Activated B cell treated with CpG ODN at 0.5 μM for 24 hours (primary cell): ENCODE results near the gene CALD1. TPM values are rescaled to one million over a fixed set of nuclear protein-coding genes. Genes with fewer than 3 reads are reported as not detected.

Experiments used
- ATAC-seq: fragments of 200-7000 bp; cut with Tn5 transposase; one replicate; pipeline ENCODE4 v1.10.0; 2021; ENCODE audit warnings: low read depth, mild to moderate bottlenecking, moderate library complexity
- CTCF ChIA-PET: fragments of 350-600 bp; sonication (Branson Sonifier 250); formaldehyde crosslinking; loops from one replicate; lab custom pipeline; 2021; ENCODE audit warnings: antibody characterized with exemption; lab: Charles Lee
- POLR2A ChIA-PET: fragments of 350-600 bp; sonication (Branson Sonifier 250); formaldehyde crosslinking; loops from one replicate; lab custom pipeline; 2021; ENCODE audit warnings: antibody characterized with exemption; lab: Charles Lee
- DNase-seq: peaks from one replicate; pipeline ENCODE4 v3.0.0; 2022
- H3K27ac Mint-ChIP-seq: one replicate; pipeline ENCODE4 v1.8.0; 2020; ENCODE audit warnings: mixed read lengths
- H3K27me3 Mint-ChIP-seq: one replicate; pipeline ENCODE4 v1.8.0; 2021; ENCODE audit warnings: mixed read lengths
- H3K36me3 Mint-ChIP-seq: one replicate; pipeline ENCODE4 v1.8.0; 2021; ENCODE audit warnings: low read depth, mixed read lengths
- H3K4me1 Mint-ChIP-seq: one replicate; pipeline ENCODE4 v1.8.0; 2021; ENCODE audit warnings: mixed read lengths
- H3K4me3 Mint-ChIP-seq: one replicate; pipeline ENCODE4 v1.8.0; 2020; ENCODE audit warnings: mild to moderate bottlenecking, mixed read lengths
- H3K9me3 Mint-ChIP-seq: one replicate; pipeline ENCODE4 v1.8.0; 2020; ENCODE audit warnings: mixed read lengths
- CTCF ChIP-seq: fragments of 200-600 bp; IDR thresholded peaks from one replicate; pipeline ENCODE4 v1.8.0; 2022; ENCODE audit warnings: antibody characterized with exemption, mild to moderate bottlenecking
- intact Hi-C: fragments of 100-400 bp; cut with micrococcal nuclease; formaldehyde crosslinking; loops from one replicate; pipeline ENCODE4 v1.15.1; 2024
- total RNA-seq: library from RNA; stranded (reverse); gene quantifications from 2 replicates; pipeline ENCODE4 v1.2.3, GENCODE V29; 2022

CALD1 gene
- total RNA-seq, 1 donor from 2014 or later, result 0.33 TPM

GRCh38 chr7:134826105-134826504 lies 46.7 kb downstream of the CALD1 start:
- POLR2A ChIA-PET, result no interaction called here
- CTCF ChIA-PET, result no interaction called here
- no peaks in the 10 kb centered on the region for H3K9me3 Mint-ChIP-seq
- ATAC-seq (no peak), DNase-seq (no peak)
- no peak overlapping the region for H3K4me3 Mint-ChIP-seq
- peaks cover 2% of the 10 kb centered on the region for H3K27me3 Mint-ChIP-seq
- H3K4me1 Mint-ChIP-seq, result no peaks in the 10 kb centered on the region
- no peak for TF ChIP-seq CTCF
- no peak overlapping the region for H3K27ac Mint-ChIP-seq
- intact Hi-C loops, result no loop called here
- H3K36me3 Mint-ChIP-seq, result no peaks in the 10 kb centered on the region

- no peaks in the 10 kb centered on the region for H3K9me3 Mint-ChIP-seq
- no peaks in the 10 kb centered on the region for H3K4me1 Mint-ChIP-seq
- H3K4me3 Mint-ChIP-seq, result no peak overlapping the region
- no peak for TF ChIP-seq CTCF
- H3K27me3 Mint-ChIP-seq, result peaks cover 2% of the 10 kb centered on the region
- intact Hi-C loops, result no loop called here
- no peaks in the 10 kb centered on the region for H3K36me3 Mint-ChIP-seq
- H3K27ac Mint-ChIP-seq, result no peak overlapping the region
- ChIA-PET CTCF (no interaction called here), POLR2A (no interaction called here)
- DNase-seq, result no peak
- ATAC-seq, result no peak
These were observed 48.0 kb downstream of the CALD1 start for GRCh38 chr7:134827436-134827835.

GRCh38 chr7:134827889-134828288 lies 48.5 kb downstream of the CALD1 start:
- no peak for DNase-seq
- H3K36me3 Mint-ChIP-seq, result no peaks in the 10 kb centered on the region
- no peaks in the 10 kb centered on the region for H3K4me1 Mint-ChIP-seq
- intact Hi-C loops, result no loop called here
- no peak for ATAC-seq
- H3K9me3 Mint-ChIP-seq, result no peaks in the 10 kb centered on the region
- ChIA-PET POLR2A (no interaction called here), CTCF (interaction anchor here (0.6 kb wide), 1 partner anchor 446 kb away, joined by 3 read pairs; no protein-coding TSS in a partner anchor)
- H3K27me3 Mint-ChIP-seq, result peaks cover 2% of the 10 kb centered on the region
- no peak for TF ChIP-seq CTCF
- no peak overlapping the region for H3K27ac Mint-ChIP-seq
- no peak overlapping the region for H3K4me3 Mint-ChIP-seq

DNA sequence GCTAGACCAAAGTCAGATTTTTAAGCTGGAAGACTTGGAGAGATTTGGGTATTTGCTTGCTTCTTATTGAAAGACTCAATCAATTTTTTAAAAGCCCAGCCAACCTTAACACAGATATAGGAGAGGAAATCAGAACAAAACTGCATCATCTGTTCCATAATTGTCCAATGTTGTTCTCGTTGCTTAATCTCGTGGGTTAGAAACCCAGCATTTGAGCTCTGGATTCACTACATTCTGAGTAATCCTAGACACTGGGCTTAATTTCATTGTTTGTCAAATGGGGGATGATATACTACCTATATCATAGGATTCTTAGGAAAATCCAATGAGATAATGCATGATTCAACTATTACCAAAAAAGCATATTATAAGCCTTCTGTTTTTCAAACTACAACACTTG lies 48.9 kb downstream of the CALD1 start:
- no peak for DNase-seq
- no peak for TF ChIP-seq CTCF
- Mint-ChIP-seq H3K9me3 (no peaks in the 10 kb centered on the region), H3K36me3 (no peaks in the 10 kb centered on the region), H3K4me3 (no peak overlapping the region), H3K27ac (no peak overlapping the region), H3K4me1 (no peaks in the 10 kb centered on the region), H3K27me3 (peaks cover 2% of the 10 kb centered on the region)
- no peak for ATAC-seq
- POLR2A ChIA-PET, result no interaction called here
- CTCF ChIA-PET, result interaction anchor here (0.6 kb wide), 1 partner anchor 446 kb away, joined by 3 read pairs; no protein-coding TSS in a partner anchor
- intact Hi-C loops, result no loop called here

- POLR2A ChIA-PET, result no interaction called here
- no peak for TF ChIP-seq CTCF
- intact Hi-C loops, result no loop called here
- ATAC-seq (no peak), DNase-seq (no peak)
- CTCF ChIA-PET, result no interaction called here
- Mint-ChIP-seq H3K4me3 (no peak overlapping the region), H3K27me3 (peaks cover 2% of the 10 kb centered on the region), H3K4me1 (no peaks in the 10 kb centered on the region), H3K36me3 (no peaks in the 10 kb centered on the region), H3K27ac (no peak overlapping the region), H3K9me3 (no peaks in the 10 kb centered on the region)
These were observed 50.0 kb downstream of the CALD1 start for GRCh38 chr7:134829380-134829986.
